HEK293T (cell line): Measurements from ENCODE around the gene ZFAND2B.

Experiments used
- CTCF ChIA-PET: fragments of 350-600 bp; formaldehyde crosslinking; extraction: SDS; loops from one replicate; lab custom pipeline; 2021; ENCODE audit warnings: antibody characterized with exemption, inconsistent platforms; lab: Yijun Ruan, JAX
- POLR2A ChIA-PET: fragments of 350-600 bp; formaldehyde crosslinking; extraction: SDS; loops from one replicate; lab custom pipeline; 2020; ENCODE audit warnings: antibody characterized with exemption, inconsistent platforms; lab: Yijun Ruan, JAX
- DNase-seq: peaks from one replicate; pipeline ENCODE4 v3.0.0; 2012; ENCODE audit warnings: mixed read lengths; ENCODE audit errors: extremely low spot score
- ARNT ChIP-seq: fragments of 450-650 bp; IDR thresholded peaks from 2 replicates; pipeline ENCODE4 v1.6.1; 2017; ENCODE audit warnings: mild to moderate bottlenecking
- BHLHE40 ChIP-seq: fragments of 450-650 bp; IDR thresholded peaks from 2 replicates; pipeline ENCODE4 v1.6.1; 2016; ENCODE audit warnings: mild to moderate bottlenecking, moderate library complexity, borderline replicate concordance
- CTBP1 ChIP-seq: fragments of 450-650 bp; IDR thresholded peaks from 2 replicates; pipeline ENCODE4 v1.6.1; 2016; ENCODE audit warnings: borderline replicate concordance
- ELF4 ChIP-seq: fragments of 450-650 bp; IDR thresholded peaks from 2 replicates; pipeline ENCODE4 v1.6.1; 2017; ENCODE audit warnings: antibody characterized with exemption
- FOXA1 ChIP-seq: fragments of 450-650 bp; IDR thresholded peaks from 2 replicates; pipeline ENCODE4 v1.6.1; 2016; ENCODE audit warnings: mild to moderate bottlenecking
- FOXK2 ChIP-seq: fragments of 450-650 bp; IDR thresholded peaks from 2 replicates; pipeline ENCODE4 v1.6.1; 2016; ENCODE audit warnings: mild to moderate bottlenecking
- FOXM1 ChIP-seq: fragments of 450-650 bp; IDR thresholded peaks from 2 replicates; pipeline ENCODE4 v1.6.1; 2017; ENCODE audit warnings: mild to moderate bottlenecking, borderline replicate concordance
- HDGF ChIP-seq: fragments of 450-650 bp; IDR thresholded peaks from 2 replicates; pipeline ENCODE4 v1.6.1; 2017; ENCODE audit warnings: antibody characterized with exemption, borderline replicate concordance
- L3MBTL2 ChIP-seq: fragments of 450-650 bp; conservative IDR thresholded peaks from 2 replicates; pipeline ENCODE4 v1.6.1; 2016; ENCODE audit warnings: mild to moderate bottlenecking
- LEF1 ChIP-seq: fragments of 450-650 bp; IDR thresholded peaks from 2 replicates; pipeline ENCODE4 v1.6.1; 2017; ENCODE audit warnings: mild to moderate bottlenecking, borderline replicate concordance
- NFRKB ChIP-seq: fragments of 450-650 bp; IDR thresholded peaks from 2 replicates; pipeline ENCODE4 v1.6.1; 2016; ENCODE audit warnings: mild to moderate bottlenecking, moderate library complexity
- PKNOX1 ChIP-seq: fragments of 450-650 bp; IDR thresholded peaks from 2 replicates; pipeline ENCODE4 v1.6.1; 2016
- SP1 ChIP-seq: fragments of 450-650 bp; IDR thresholded peaks from 2 replicates; pipeline ENCODE4 v1.6.1; 2017
- SUZ12 ChIP-seq: fragments of 450-650 bp; IDR thresholded peaks from 2 replicates; pipeline ENCODE4 v1.6.1; 2016; ENCODE audit warnings: mild to moderate bottlenecking
- TARDBP ChIP-seq: fragments of 450-650 bp; IDR thresholded peaks from 2 replicates; pipeline ENCODE4 v1.6.1; 2016
- ZNF384 ChIP-seq: fragments of 450-650 bp; IDR thresholded peaks from 2 replicates; pipeline ENCODE4 v1.6.1; 2016

The ZFAND2B gene

GRCh38 chr2:219174146-219174545 lies 32.4 kb upstream of the ZFAND2B start:
- CTCF ChIA-PET, result interaction anchor here (0.8 to 2.8 kb wide), 4 partner anchors 18 to 121 kb away, joined by 3 to 8 read pairs (median 4); no protein-coding TSS in a partner anchor
- no peak for TF ChIP-seq FOXM1
- TF ChIP-seq HDGF, result no peak
- no peak for TF ChIP-seq NFRKB
- TF ChIP-seq SUZ12, result no peak
- no peak for TF ChIP-seq FOXA1
- TF ChIP-seq LEF1, result no peak
- TF ChIP-seq BHLHE40, result no peak
- TF ChIP-seq ARNT, result no peak
- TF ChIP-seq L3MBTL2, result no peak
- TF ChIP-seq CTBP1, result no peak
- TF ChIP-seq ELF4, result no peak
- TF ChIP-seq TARDBP, result no peak
- no peak for TF ChIP-seq FOXK2
- no peak for TF ChIP-seq SP1
- no peak for TF ChIP-seq PKNOX1
- no peak for TF ChIP-seq ZNF384
- no peak for DNase-seq
- POLR2A ChIA-PET, result interaction anchor here (2.1 kb wide), 1 partner anchor 71 kb away, joined by 6 read pairs; the partner anchor contains the start of genes GLB1L and STK16

- ChIA-PET POLR2A (interaction anchor here (2.1 to 2.5 kb wide), 2 partner anchors 55 to 70 kb away, joined by 6 to 17 read pairs; partner anchors contain the start of genes ANKZF1, ATG9A, GLB1L and STK16), CTCF (interaction anchor here (1.0 to 1.1 kb wide), 2 partner anchors 15 to 119 kb away, joined by 3 read pairs; no protein-coding TSS in a partner anchor)
- TF ChIP-seq NFRKB, result no peak
- no peak for TF ChIP-seq L3MBTL2
- TF ChIP-seq FOXK2, result no peak
- no peak for TF ChIP-seq SUZ12
- TF ChIP-seq SP1, result no peak
- TF ChIP-seq BHLHE40, result no peak
- TF ChIP-seq HDGF, result no peak
- no peak for TF ChIP-seq ZNF384
- DNase-seq, result no peak
These were observed 31.8 kb upstream of the ZFAND2B start for GRCh38 chr2:219174801-219175200.

GRCh38 chr2:219175486-219175885 lies 31.1 kb upstream of the ZFAND2B start:
- DNase-seq, result no peak
- POLR2A ChIA-PET, result interaction anchor here (0.7 to 2.5 kb wide), 6 partner anchors 31 to 212 kb away, joined by 3 to 25 read pairs (median 11); partner anchors contain the start of genes ABCB6, ANKZF1, ATG9A and DNPEP
- TF ChIP-seq BHLHE40 (no peak), CTBP1 (no peak), ZNF384 (no peak), L3MBTL2 (no peak), ELF4 (no peak), LEF1 (no peak), HDGF (no peak), TARDBP (no peak), ARNT (no peak)
- CTCF ChIA-PET, result interaction anchor here (0.7 to 1.6 kb wide), 6 partner anchors 16 to 176 kb away, joined by 3 to 7 read pairs (median 3); partner anchors contain the start of gene DNAJB2

GRCh38 chr2:219175928-219176817 lies 30.4 kb upstream of the ZFAND2B start:
- peak; percentile 35 for DNase-seq
- POLR2A ChIA-PET, result interaction anchor here (0.6 to 2.5 kb wide), 26 partner anchors 9 to 289 kb away, joined by 3 to 25 read pairs (median 4); partner anchors contain the start of genes ABCB6, ANKZF1, ATG9A and CDK5R2
- TF ChIP-seq LEF1, result no peak
- no peak for TF ChIP-seq FOXA1
- no peak for TF ChIP-seq ZNF384
- no peak for TF ChIP-seq FOXM1
- TF ChIP-seq ELF4, result no peak
- no peak for TF ChIP-seq CTBP1
- TF ChIP-seq SUZ12, result no peak
- no peak for TF ChIP-seq SP1
- no peak for TF ChIP-seq ARNT
- no peak for TF ChIP-seq HDGF
- TF ChIP-seq L3MBTL2, result no peak; the same call in 1 of the 2 replicates
- TF ChIP-seq FOXK2, result no peak
- TF ChIP-seq NFRKB, result no peak
- CTCF ChIA-PET, result interaction anchor here (0.7 to 1.6 kb wide), 6 partner anchors 19 to 176 kb away, joined by 3 to 7 read pairs (median 3); partner anchors contain the start of gene DNAJB2

- DNase-seq, result peak; percentile 70
- ChIA-PET POLR2A (interaction anchor here (0.6 to 2.5 kb wide), 25 partner anchors 10 to 290 kb away, joined by 3 to 25 read pairs (median 4); partner anchors contain the start of genes ABCB6, ANKZF1, ATG9A and CDK5R2), CTCF (interaction anchor here (1.1 to 1.6 kb wide), 3 partner anchors 31 to 118 kb away, joined by 3 to 7 read pairs (median 5); partner anchors contain the start of gene DNAJB2)
- TF ChIP-seq FOXM1 (peak; percentile 27; the same call in 1 of the 2 replicates), NFRKB (no peak), L3MBTL2 (peak; percentile 61)
These were observed 29.6 kb upstream of the ZFAND2B start, which contains the start of gene CNPPD1 for GRCh38 chr2:219176818-219177551. Gene CNPPD1, minus strand, starts transcription at chr2:219176925. Its CDS starts 97 bp downstream, at chr2:219176828.
